HEK293 (cell line): ENCODE measurements around the gene ANKRD63.

Experiments
- BCL11B ChIP-seq: fragments of 450-650 bp; formaldehyde crosslinking; IDR thresholded peaks from 2 replicates; pipeline ENCODE4 v1.5.1; 2016; ENCODE audit warnings: low read depth, missing biosample characterization, missing genetic modification characterization
- KLF8 ChIP-seq: fragments of 450-650 bp; formaldehyde crosslinking; IDR thresholded peaks from 2 replicates; pipeline ENCODE4 v1.5.1; 2016; ENCODE audit warnings: missing biosample characterization, missing genetic modification characterization
- MYNN ChIP-seq: fragments of 450-650 bp; formaldehyde crosslinking; IDR thresholded peaks from 2 replicates; pipeline ENCODE4 v1.5.1; 2016; ENCODE audit warnings: missing biosample characterization, missing genetic modification characterization, borderline replicate concordance
- MZF1 ChIP-seq: fragments of 450-650 bp; formaldehyde crosslinking; IDR thresholded peaks from 2 replicates; pipeline ENCODE4 v1.5.1; 2017; ENCODE audit warnings: missing biosample characterization, missing genetic modification characterization, borderline replicate concordance
- TCF7L2 ChIP-seq: IDR thresholded peaks from 2 replicates; pipeline ENCODE4 v1.6.1; 2011; ENCODE audit warnings: low read depth, mild to moderate bottlenecking, inconsistent platforms, low read length, moderate library complexity, borderline replicate concordance
- WT1 ChIP-seq: fragments of 450-650 bp; formaldehyde crosslinking; IDR thresholded peaks from 2 replicates; pipeline ENCODE4 v1.5.1; 2016; ENCODE audit warnings: missing biosample characterization, missing genetic modification characterization
- ZBTB17 ChIP-seq: fragments of 450-650 bp; formaldehyde crosslinking; IDR thresholded peaks from 2 replicates; pipeline ENCODE4 v1.5.1; 2016; ENCODE audit warnings: missing biosample characterization, missing genetic modification characterization
- ZFP41 ChIP-seq: fragments of 450-650 bp; formaldehyde crosslinking; IDR thresholded peaks from 2 replicates; pipeline ENCODE4 v1.5.1; 2016; ENCODE audit warnings: missing biosample characterization, missing genetic modification characterization, borderline replicate concordance
- ZIC2 ChIP-seq: fragments of 450-650 bp; formaldehyde crosslinking; IDR thresholded peaks from 2 replicates; pipeline ENCODE4 v1.5.1; 2016; ENCODE audit warnings: missing biosample characterization, missing genetic modification characterization
- ZNF146 ChIP-seq: fragments of 450-650 bp; formaldehyde crosslinking; IDR thresholded peaks from 2 replicates; pipeline ENCODE4 v1.5.1; 2016; ENCODE audit warnings: missing biosample characterization, missing genetic modification characterization
- ZNF2 ChIP-seq: fragments of 450-650 bp; formaldehyde crosslinking; IDR thresholded peaks from 2 replicates; pipeline ENCODE4 v1.5.1; 2016; ENCODE audit warnings: missing biosample characterization, missing genetic modification characterization
- ZNF211 ChIP-seq: fragments of 450-650 bp; formaldehyde crosslinking; IDR thresholded peaks from 2 replicates; pipeline ENCODE4 v1.5.1; 2016; ENCODE audit warnings: low read depth, missing biosample characterization, missing genetic modification characterization
- ZNF280C ChIP-seq: fragments of 450-650 bp; formaldehyde crosslinking; IDR thresholded peaks from 2 replicates; pipeline ENCODE4 v1.5.1; 2016; ENCODE audit warnings: missing biosample characterization, missing genetic modification characterization
- ZNF398 ChIP-seq: fragments of 450-650 bp; formaldehyde crosslinking; IDR thresholded peaks from 2 replicates; pipeline ENCODE4 v1.5.1; 2017; ENCODE audit warnings: missing biosample characterization, missing genetic modification characterization
- ZNF423 ChIP-seq: fragments of 450-650 bp; formaldehyde crosslinking; IDR thresholded peaks from 2 replicates; pipeline ENCODE4 v1.5.1; 2016; ENCODE audit warnings: missing biosample characterization, missing genetic modification characterization
- ZNF488 ChIP-seq: fragments of 450-650 bp; formaldehyde crosslinking; IDR thresholded peaks from 2 replicates; pipeline ENCODE4 v1.5.1; 2016; ENCODE audit warnings: missing biosample characterization, missing genetic modification characterization
- ZNF529 ChIP-seq: fragments of 450-650 bp; formaldehyde crosslinking; IDR thresholded peaks from 2 replicates; pipeline ENCODE4 v1.5.1; 2017; ENCODE audit warnings: missing genetic modification characterization, missing biosample characterization; ENCODE audit not compliant: insufficient replicate concordance
- ZNF544 ChIP-seq: fragments of 450-650 bp; formaldehyde crosslinking; IDR thresholded peaks from 2 replicates; pipeline ENCODE4 v1.5.0; 2017; ENCODE audit warnings: missing biosample characterization, missing genetic modification characterization
- ZNF585B ChIP-seq: fragments of 450-650 bp; formaldehyde crosslinking; IDR thresholded peaks from 2 replicates; pipeline ENCODE4 v1.5.1; 2016; ENCODE audit warnings: missing biosample characterization, missing genetic modification characterization
- ZNF629 ChIP-seq: fragments of 450-650 bp; formaldehyde crosslinking; IDR thresholded peaks from 2 replicates; pipeline ENCODE4 v1.5.1; 2017; ENCODE audit warnings: missing biosample characterization, missing genetic modification characterization
- ZNF791 ChIP-seq: fragments of 450-650 bp; formaldehyde crosslinking; IDR thresholded peaks from 2 replicates; pipeline ENCODE4 v1.5.1; 2016; ENCODE audit warnings: missing biosample characterization, missing genetic modification characterization
- TF ChIP-seq, protein P1 (sequence below): fragments of 450-650 bp; formaldehyde crosslinking; IDR thresholded peaks from 2 replicates; pipeline ENCODE4 v1.5.1; 2016; ENCODE audit warnings: missing biosample characterization, missing genetic modification characterization, borderline replicate concordance
- TF ChIP-seq, protein P2 (sequence below): fragments of 450-650 bp; formaldehyde crosslinking; IDR thresholded peaks from 2 replicates; pipeline ENCODE4 v1.5.1; 2016; ENCODE audit warnings: missing biosample characterization, missing genetic modification characterization
- TF ChIP-seq, protein P3 (sequence below): fragments of 450-650 bp; formaldehyde crosslinking; IDR thresholded peaks from 2 replicates; pipeline ENCODE4 v1.5.1; 2016; ENCODE audit warnings: missing biosample characterization, missing genetic modification characterization
- TF ChIP-seq, protein P4 (sequence below): fragments of 450-650 bp; formaldehyde crosslinking; IDR thresholded peaks from 2 replicates; pipeline ENCODE4 v1.5.1; 2017; ENCODE audit warnings: missing biosample characterization, missing genetic modification characterization

Gene ANKRD63

GRCh38 chr15:40322531-40323238, 39.8 kb upstream of the ANKRD63 start (continued):
- TF ChIP-seq ZNF280C (no peak), ZNF2 (tag by site-specific recombination) (no peak), ZIC2 (tag by site-specific recombination) (peak; percentile 88), MZF1 (tag by site-specific recombination) (peak; percentile 72; the same call in 1 of the 2 replicates), ZNF146 (no peak), MYNN (tag by site-specific recombination) (no peak), WT1 (peak; percentile 80), ZNF211 (tag by site-specific recombination) (no peak), ZNF488 (tag by site-specific recombination) (no peak), TCF7L2 (no peak), ZNF629 (no peak), ZNF423 (tag by site-specific recombination) (peak; percentile 91), ZNF544 (0 out of 2 replicates have a peak, but pooled peaks have one; percentile 10), ZFP41 (tag by site-specific recombination) (no peak), ZNF585B (tag by site-specific recombination) (no peak), KLF8 (tag by site-specific recombination) (no peak), ZNF791 (no peak), ZNF398 (tag by site-specific recombination) (peak; percentile 92), BCL11B (tag by site-specific recombination) (no peak), ZBTB17 (tag by site-specific recombination) (peak; percentile 78), ZNF529 (no peak)
- TF ChIP-seq, protein P1, sequence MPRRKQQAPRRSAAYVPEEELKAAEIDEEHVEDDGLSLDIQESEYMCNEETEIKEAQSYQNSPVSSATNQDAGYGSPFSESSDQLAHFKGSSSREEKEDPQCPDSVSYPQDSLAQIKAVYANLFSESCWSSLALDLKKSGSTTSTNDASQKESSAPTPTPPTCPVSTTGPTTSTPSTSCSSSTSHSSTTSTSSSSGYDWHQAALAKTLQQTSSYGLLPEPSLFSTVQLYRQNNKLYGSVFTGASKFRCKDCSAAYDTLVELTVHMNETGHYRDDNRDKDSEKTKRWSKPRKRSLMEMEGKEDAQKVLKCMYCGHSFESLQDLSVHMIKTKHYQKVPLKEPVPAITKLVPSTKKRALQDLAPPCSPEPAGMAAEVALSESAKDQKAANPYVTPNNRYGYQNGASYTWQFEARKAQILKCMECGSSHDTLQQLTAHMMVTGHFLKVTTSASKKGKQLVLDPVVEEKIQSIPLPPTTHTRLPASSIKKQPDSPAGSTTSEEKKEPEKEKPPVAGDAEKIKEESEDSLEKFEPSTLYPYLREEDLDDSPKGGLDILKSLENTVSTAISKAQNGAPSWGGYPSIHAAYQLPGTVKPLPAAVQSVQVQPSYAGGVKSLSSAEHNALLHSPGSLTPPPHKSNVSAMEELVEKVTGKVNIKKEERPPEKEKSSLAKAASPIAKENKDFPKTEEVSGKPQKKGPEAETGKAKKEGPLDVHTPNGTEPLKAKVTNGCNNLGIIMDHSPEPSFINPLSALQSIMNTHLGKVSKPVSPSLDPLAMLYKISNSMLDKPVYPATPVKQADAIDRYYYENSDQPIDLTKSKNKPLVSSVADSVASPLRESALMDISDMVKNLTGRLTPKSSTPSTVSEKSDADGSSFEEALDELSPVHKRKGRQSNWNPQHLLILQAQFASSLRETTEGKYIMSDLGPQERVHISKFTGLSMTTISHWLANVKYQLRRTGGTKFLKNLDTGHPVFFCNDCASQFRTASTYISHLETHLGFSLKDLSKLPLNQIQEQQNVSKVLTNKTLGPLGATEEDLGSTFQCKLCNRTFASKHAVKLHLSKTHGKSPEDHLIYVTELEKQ (tag by site-specific recombination): no peak
- TF ChIP-seq, protein P2, sequence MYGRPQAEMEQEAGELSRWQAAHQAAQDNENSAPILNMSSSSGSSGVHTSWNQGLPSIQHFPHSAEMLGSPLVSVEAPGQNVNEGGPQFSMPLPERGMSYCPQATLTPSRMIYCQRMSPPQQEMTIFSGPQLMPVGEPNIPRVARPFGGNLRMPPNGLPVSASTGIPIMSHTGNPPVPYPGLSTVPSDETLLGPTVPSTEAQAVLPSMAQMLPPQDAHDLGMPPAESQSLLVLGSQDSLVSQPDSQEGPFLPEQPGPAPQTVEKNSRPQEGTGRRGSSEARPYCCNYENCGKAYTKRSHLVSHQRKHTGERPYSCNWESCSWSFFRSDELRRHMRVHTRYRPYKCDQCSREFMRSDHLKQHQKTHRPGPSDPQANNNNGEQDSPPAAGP (tag by site-specific recombination): no peak
- TF ChIP-seq, protein P3, sequence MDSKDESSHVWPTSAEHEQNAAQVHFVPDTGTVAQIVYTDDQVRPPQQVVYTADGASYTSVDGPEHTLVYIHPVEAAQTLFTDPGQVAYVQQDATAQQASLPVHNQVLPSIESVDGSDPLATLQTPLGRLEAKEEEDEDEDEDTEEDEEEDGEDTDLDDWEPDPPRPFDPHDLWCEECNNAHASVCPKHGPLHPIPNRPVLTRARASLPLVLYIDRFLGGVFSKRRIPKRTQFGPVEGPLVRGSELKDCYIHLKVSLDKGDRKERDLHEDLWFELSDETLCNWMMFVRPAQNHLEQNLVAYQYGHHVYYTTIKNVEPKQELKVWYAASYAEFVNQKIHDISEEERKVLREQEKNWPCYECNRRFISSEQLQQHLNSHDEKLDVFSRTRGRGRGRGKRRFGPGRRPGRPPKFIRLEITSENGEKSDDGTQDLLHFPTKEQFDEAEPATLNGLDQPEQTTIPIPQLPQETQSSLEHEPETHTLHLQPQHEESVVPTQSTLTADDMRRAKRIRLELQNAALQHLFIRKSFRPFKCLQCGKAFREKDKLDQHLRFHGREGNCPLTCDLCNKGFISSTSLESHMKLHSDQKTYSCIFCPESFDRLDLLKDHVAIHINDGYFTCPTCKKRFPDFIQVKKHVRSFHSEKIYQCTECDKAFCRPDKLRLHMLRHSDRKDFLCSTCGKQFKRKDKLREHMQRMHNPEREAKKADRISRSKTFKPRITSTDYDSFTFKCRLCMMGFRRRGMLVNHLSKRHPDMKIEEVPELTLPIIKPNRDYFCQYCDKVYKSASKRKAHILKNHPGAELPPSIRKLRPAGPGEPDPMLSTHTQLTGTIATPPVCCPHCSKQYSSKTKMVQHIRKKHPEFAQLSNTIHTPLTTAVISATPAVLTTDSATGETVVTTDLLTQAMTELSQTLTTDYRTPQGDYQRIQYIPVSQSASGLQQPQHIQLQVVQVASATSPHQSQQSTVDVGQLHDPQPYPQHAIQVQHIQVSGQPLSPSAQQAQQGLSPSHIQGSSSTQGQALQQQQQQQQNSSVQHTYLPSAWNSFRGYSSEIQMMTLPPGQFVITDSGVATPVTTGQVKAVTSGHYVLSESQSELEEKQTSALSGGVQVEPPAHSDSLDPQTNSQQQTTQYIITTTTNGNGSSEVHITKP (tag by site-specific recombination): peak; percentile 87; the same call in 1 of the 2 replicates
- TF ChIP-seq, protein P4, sequence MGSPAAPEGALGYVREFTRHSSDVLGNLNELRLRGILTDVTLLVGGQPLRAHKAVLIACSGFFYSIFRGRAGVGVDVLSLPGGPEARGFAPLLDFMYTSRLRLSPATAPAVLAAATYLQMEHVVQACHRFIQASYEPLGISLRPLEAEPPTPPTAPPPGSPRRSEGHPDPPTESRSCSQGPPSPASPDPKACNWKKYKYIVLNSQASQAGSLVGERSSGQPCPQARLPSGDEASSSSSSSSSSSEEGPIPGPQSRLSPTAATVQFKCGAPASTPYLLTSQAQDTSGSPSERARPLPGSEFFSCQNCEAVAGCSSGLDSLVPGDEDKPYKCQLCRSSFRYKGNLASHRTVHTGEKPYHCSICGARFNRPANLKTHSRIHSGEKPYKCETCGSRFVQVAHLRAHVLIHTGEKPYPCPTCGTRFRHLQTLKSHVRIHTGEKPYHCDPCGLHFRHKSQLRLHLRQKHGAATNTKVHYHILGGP: no peak
